Osteoblast (primary cell): ENCODE data around the gene CELF2. TPM values are rescaled to one million over a fixed set of nuclear protein-coding genes. Genes with fewer than 3 reads are reported as not detected.

Source experiments
- DNase-seq: peaks from one replicate; pipeline ENCODE4 v3.0.0; 2011; ENCODE audit warnings: low spot score, mixed read lengths; ENCODE audit not compliant: insufficient read length; ENCODE audit errors: missing footprints
- H2AFZ ChIP-seq: 2 replicates; pipeline ENCODE4 v1.6.0; 2011; ENCODE audit warnings: mild to moderate bottlenecking, low read length
- H3K27ac ChIP-seq: 2 replicates; pipeline ENCODE4 v1.5.1; 2011; ENCODE audit warnings: mild to moderate bottlenecking, low read depth, low read length, moderate library complexity
- H3K27me3 ChIP-seq: 2 replicates; pipeline ENCODE4 v1.6.0; 2012; ENCODE audit warnings: mild to moderate bottlenecking, control low read depth, inconsistent platforms, low read length, moderate library complexity; ENCODE audit not compliant: insufficient read depth
- H3K36me3 ChIP-seq: 2 replicates; pipeline ENCODE4 v1.5.1; 2011; ENCODE audit warnings: mild to moderate bottlenecking, low read length, control low read depth, moderate library complexity; ENCODE audit not compliant: insufficient read depth
- H3K4me1 ChIP-seq: 2 replicates; pipeline ENCODE4 v1.5.1; 2011; ENCODE audit warnings: mild to moderate bottlenecking, low read length, control low read depth, moderate library complexity; ENCODE audit not compliant: insufficient read depth
- H3K4me2 ChIP-seq: 2 replicates; pipeline ENCODE4 v1.6.0; 2011; ENCODE audit warnings: mild to moderate bottlenecking, low read length; ENCODE audit not compliant: insufficient read depth
- H3K4me3 ChIP-seq: fragments of 200-600 bp; sonication (generic); 3 replicates; pipeline ENCODE4 v1.5.1; 2012; ENCODE audit warnings: mild to moderate bottlenecking, low read length, inconsistent platforms; ENCODE audit not compliant: insufficient read depth
- H3K79me2 ChIP-seq: 2 replicates; pipeline ENCODE4 v1.6.0; 2012; ENCODE audit warnings: mild to moderate bottlenecking, low read length, control low read depth, inconsistent platforms; ENCODE audit not compliant: insufficient read depth
- H3K9me3 ChIP-seq: 2 replicates; pipeline ENCODE4 v1.5.1; 2011; ENCODE audit warnings: low read depth, low read length, control low read depth
- H4K20me1 ChIP-seq: 2 replicates; pipeline ENCODE4 v1.6.0; 2012; ENCODE audit warnings: mild to moderate bottlenecking, low read length, control low read depth; ENCODE audit not compliant: insufficient read depth
- total RNA-seq: library from RNA; depleted of rRNA; stranded (reverse); fragments of >200 nt; gene quantifications from 2 replicates; pipeline ENCODE4 v1.2.3, GENCODE V29; 2012
- TF ChIP-seq, protein P1 (sequence below): IDR thresholded peaks from 2 replicates; pipeline ENCODE4 v1.5.1; 2011; ENCODE audit warnings: mild to moderate bottlenecking, low read depth, low read length, moderate library complexity; ENCODE audit errors: extremely low read depth

CELF2 gene
- total RNA-seq, 1 donor: 7.6 TPM

DNA sequence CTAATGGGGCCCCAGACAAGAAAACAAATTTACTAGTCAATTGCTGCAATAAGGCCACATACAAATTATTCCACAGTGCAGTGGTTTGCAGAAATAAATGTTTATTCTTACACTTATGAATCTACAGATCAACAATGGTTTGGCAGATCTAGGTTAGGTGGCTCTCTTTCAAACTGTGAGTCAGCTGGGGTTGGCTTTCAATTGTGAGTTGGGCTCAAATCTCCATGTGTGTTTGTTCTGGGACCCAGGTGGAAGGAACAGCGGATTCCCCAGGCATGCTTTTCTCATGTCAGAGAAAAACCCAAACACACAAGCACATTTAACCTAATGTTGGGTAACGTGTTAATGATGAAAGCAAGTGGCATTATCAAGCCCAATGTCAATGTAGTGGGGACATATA, 25.6 kb upstream of the CELF2 start:
- TF ChIP-seq, protein P1, sequence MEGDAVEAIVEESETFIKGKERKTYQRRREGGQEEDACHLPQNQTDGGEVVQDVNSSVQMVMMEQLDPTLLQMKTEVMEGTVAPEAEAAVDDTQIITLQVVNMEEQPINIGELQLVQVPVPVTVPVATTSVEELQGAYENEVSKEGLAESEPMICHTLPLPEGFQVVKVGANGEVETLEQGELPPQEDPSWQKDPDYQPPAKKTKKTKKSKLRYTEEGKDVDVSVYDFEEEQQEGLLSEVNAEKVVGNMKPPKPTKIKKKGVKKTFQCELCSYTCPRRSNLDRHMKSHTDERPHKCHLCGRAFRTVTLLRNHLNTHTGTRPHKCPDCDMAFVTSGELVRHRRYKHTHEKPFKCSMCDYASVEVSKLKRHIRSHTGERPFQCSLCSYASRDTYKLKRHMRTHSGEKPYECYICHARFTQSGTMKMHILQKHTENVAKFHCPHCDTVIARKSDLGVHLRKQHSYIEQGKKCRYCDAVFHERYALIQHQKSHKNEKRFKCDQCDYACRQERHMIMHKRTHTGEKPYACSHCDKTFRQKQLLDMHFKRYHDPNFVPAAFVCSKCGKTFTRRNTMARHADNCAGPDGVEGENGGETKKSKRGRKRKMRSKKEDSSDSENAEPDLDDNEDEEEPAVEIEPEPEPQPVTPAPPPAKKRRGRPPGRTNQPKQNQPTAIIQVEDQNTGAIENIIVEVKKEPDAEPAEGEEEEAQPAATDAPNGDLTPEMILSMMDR: no peak
- no peaks in the 10 kb centered on the region for H3K36me3 ChIP-seq
- H4K20me1 ChIP-seq: no peaks in the 10 kb centered on the region
- H3K27ac ChIP-seq: no peak overlapping the region
- H3K4me3 ChIP-seq: no peak overlapping the region
- no peaks in the 10 kb centered on the region for H3K4me1 ChIP-seq
- no peaks in the 10 kb centered on the region for H3K27me3 ChIP-seq
- no peaks in the 10 kb centered on the region for H3K79me2 ChIP-seq
- no peak overlapping the region for H3K4me2 ChIP-seq
- no peak overlapping the region for H2AFZ ChIP-seq
- DNase-seq: no peak
- H3K9me3 ChIP-seq: no peaks in the 10 kb centered on the region

DNA sequence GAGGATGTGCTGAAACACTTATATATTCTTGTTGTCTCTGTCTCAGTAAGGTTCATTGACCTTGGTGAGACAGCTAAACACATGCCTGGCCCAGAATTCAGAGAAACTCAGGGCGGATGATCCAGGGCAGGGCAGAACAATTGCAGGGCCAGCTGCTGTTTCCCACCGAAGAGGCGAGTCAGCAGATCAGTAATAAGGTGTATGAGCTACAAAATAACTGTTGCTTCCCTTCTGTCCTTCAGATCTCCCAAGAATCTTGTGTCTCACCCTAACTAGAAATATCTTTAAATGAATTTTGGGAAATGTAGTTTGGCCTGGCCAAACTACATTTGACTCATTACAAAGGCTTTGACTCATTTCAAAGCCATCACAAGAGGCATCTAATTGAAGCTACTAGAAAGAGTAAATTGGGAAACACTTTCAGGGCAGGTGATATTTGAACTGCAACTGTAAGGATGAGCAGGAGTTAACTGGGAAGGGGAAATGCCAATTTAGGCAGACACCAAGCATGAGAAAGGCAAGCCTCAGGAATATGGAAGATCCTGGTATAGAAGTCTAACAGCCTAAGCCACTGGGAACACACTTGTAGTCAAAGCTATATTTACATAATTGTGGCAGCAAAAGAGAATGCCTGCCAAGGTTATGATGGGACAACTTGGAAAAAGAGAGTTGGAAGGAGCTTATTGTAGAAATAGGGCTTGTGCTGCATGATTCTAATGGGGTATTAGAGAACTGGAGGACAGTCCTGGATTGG, 24.5 kb upstream of the CELF2 start:
- Histone ChIP-seq H3K9me3 (no peaks in the 10 kb centered on the region), H4K20me1 (no peaks in the 10 kb centered on the region)
- DNase-seq: no peak

DNA sequence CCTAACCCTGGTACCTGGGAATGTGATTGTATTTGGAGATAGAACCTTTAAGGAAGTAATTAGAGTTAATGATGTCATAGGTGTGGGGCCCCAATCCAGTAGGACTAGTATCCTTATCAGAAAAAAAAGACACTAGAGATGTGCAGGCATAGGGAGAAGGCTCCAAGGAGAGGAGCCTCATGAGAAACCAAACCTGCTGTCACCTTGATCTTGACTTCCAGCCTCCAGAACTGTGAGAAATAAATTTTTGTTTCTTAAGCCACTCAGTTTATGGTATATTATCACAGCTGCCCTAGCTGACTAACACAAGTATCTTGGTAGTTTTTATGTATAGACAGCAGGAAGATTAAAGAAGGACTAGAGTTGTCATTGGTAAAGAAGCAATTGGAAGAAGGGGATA, 23.9 kb upstream of the CELF2 start:
- TF ChIP-seq, protein P1: no peak
- H3K4me1 ChIP-seq: no peaks in the 10 kb centered on the region
- no peaks in the 10 kb centered on the region for H3K79me2 ChIP-seq
- no peak overlapping the region for H2AFZ ChIP-seq
- no peak overlapping the region for H3K4me2 ChIP-seq
- no peak for DNase-seq
- no peak overlapping the region for H3K27ac ChIP-seq
- H3K36me3 ChIP-seq: no peaks in the 10 kb centered on the region
- H3K9me3 ChIP-seq: no peaks in the 10 kb centered on the region
- H3K27me3 ChIP-seq: no peaks in the 10 kb centered on the region
- no peaks in the 10 kb centered on the region for H4K20me1 ChIP-seq
- H3K4me3 ChIP-seq: no peak overlapping the region

More for the DNA sequence above, 24.5 kb upstream of the CELF2 start:
- TF ChIP-seq, protein P1: no peak
- H3K27me3 ChIP-seq: no peaks in the 10 kb centered on the region
- H3K4me2 ChIP-seq: no peak overlapping the region
- H3K4me1 ChIP-seq: no peaks in the 10 kb centered on the region
- H3K4me3 ChIP-seq: no peak overlapping the region
- H2AFZ ChIP-seq: no peak overlapping the region
- H3K79me2 ChIP-seq: no peaks in the 10 kb centered on the region
- no peaks in the 10 kb centered on the region for H3K36me3 ChIP-seq
- no peak overlapping the region for H3K27ac ChIP-seq

DNA sequence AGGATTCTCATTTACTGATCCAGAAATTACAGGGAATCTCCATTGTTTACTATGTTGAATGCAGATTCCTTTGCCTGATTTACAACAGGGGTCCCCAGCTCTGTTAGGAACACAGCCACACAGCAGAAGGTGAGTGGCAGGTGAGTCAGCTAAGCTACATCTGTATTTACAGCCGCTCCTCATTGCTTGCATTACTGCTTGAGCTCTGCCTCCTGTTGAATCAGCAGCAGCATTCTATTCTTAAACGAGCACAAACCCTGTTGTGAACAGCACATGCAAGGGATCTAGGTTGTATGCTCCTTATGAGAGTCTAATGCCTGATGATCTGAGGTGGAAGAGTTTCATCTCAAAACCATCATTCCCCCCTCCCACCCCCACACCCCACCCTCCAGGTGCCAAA, 23.3 kb upstream of the CELF2 start:
- Histone ChIP-seq H2AFZ (no peak overlapping the region), H3K27me3 (no peaks in the 10 kb centered on the region), H3K9me3 (no peaks in the 10 kb centered on the region), H3K4me2 (no peak overlapping the region), H3K27ac (no peak overlapping the region), H4K20me1 (no peaks in the 10 kb centered on the region), H3K4me3 (no peak overlapping the region), H3K4me1 (no peaks in the 10 kb centered on the region), H3K36me3 (no peaks in the 10 kb centered on the region), H3K79me2 (no peaks in the 10 kb centered on the region)
- DNase-seq: no peak
- TF ChIP-seq, protein P1: no peak
